ENCODE data around the gene DCP1A.

DNA sequence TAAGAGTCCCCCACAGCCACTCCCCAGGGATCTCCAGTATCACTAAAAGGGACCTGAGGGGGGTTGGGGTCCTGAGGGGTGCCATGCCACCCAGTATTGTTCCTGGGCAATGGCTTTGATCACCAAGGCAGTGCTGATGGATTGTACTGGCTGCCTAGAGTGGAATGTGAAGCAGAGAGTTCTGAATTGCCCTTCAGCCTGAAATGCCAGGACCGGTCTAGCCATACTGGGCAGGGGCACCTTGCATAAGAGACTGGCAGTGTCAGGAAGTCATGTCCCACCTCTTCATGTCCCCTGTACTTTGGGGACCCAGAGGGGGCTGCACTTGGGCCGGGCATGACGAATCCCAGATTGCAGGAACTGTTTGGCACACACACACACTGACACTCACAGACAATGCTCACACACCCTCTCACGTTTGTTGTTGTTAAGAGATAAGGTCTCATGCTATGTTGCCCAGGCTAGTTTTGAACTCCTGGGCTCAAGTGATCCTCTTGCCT lies 87.0 kb downstream of the DCP1A start:
- TF ChIP-seq, protein P1, sequence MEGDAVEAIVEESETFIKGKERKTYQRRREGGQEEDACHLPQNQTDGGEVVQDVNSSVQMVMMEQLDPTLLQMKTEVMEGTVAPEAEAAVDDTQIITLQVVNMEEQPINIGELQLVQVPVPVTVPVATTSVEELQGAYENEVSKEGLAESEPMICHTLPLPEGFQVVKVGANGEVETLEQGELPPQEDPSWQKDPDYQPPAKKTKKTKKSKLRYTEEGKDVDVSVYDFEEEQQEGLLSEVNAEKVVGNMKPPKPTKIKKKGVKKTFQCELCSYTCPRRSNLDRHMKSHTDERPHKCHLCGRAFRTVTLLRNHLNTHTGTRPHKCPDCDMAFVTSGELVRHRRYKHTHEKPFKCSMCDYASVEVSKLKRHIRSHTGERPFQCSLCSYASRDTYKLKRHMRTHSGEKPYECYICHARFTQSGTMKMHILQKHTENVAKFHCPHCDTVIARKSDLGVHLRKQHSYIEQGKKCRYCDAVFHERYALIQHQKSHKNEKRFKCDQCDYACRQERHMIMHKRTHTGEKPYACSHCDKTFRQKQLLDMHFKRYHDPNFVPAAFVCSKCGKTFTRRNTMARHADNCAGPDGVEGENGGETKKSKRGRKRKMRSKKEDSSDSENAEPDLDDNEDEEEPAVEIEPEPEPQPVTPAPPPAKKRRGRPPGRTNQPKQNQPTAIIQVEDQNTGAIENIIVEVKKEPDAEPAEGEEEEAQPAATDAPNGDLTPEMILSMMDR (IDR thresholded peaks at IDR 0.05 in 2 of 3, conservative IDR thresholded peaks at IDR 0.05 in 1 of 3; ENCODE audit: insufficient read depth in 2 of 3, low read depth in 1 of 3, low read length in 3 of 3): no peak
- TF ChIP-seq SMC3 (conservative IDR thresholded peaks at IDR 0.05; ENCODE audit: insufficient read depth, low read depth, low read length): no peak
- TF ChIP-seq CBX5 (IDR thresholded peaks at IDR 0.05; ENCODE audit: borderline replicate concordance, low read depth): no peak
- TF ChIP-seq, protein P2, sequence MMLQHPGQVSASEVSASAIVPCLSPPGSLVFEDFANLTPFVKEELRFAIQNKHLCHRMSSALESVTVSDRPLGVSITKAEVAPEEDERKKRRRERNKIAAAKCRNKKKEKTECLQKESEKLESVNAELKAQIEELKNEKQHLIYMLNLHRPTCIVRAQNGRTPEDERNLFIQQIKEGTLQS (IDR thresholded peaks at IDR 0.05): no peak
- TF ChIP-seq, protein P2 (CRISPR knock-in tag; conservative IDR thresholded peaks at IDR 0.05): no peak
- no peak for TF ChIP-seq ZNF23 (CRISPR knock-in tag; IDR thresholded peaks at IDR 0.05)
- TF ChIP-seq, protein P3, sequence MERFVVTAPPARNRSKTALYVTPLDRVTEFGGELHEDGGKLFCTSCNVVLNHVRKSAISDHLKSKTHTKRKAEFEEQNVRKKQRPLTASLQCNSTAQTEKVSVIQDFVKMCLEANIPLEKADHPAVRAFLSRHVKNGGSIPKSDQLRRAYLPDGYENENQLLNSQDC (CRISPR knock-in tag; IDR thresholded peaks at IDR 0.05): no peak
- no peak for TF ChIP-seq BDP1 (IDR thresholded peaks at IDR 0.05; ENCODE audit: insufficient read depth, insufficient read length)
- TF ChIP-seq SPI1 (IDR thresholded peaks at IDR 0.05; ENCODE audit: borderline replicate concordance, low read depth, low read length): no peak
- no peak for TF ChIP-seq RAD21 (CRISPR knock-in tag; conservative IDR thresholded peaks at IDR 0.05 in 1 of 2, IDR thresholded peaks at IDR 0.05 in 1 of 2)
- TF ChIP-seq, protein P4, sequence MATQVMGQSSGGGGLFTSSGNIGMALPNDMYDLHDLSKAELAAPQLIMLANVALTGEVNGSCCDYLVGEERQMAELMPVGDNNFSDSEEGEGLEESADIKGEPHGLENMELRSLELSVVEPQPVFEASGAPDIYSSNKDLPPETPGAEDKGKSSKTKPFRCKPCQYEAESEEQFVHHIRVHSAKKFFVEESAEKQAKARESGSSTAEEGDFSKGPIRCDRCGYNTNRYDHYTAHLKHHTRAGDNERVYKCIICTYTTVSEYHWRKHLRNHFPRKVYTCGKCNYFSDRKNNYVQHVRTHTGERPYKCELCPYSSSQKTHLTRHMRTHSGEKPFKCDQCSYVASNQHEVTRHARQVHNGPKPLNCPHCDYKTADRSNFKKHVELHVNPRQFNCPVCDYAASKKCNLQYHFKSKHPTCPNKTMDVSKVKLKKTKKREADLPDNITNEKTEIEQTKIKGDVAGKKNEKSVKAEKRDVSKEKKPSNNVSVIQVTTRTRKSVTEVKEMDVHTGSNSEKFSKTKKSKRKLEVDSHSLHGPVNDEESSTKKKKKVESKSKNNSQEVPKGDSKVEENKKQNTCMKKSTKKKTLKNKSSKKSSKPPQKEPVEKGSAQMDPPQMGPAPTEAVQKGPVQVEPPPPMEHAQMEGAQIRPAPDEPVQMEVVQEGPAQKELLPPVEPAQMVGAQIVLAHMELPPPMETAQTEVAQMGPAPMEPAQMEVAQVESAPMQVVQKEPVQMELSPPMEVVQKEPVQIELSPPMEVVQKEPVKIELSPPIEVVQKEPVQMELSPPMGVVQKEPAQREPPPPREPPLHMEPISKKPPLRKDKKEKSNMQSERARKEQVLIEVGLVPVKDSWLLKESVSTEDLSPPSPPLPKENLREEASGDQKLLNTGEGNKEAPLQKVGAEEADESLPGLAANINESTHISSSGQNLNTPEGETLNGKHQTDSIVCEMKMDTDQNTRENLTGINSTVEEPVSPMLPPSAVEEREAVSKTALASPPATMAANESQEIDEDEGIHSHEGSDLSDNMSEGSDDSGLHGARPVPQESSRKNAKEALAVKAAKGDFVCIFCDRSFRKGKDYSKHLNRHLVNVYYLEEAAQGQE (IDR thresholded peaks at IDR 0.05; ENCODE audit: borderline replicate concordance): no peak
- TF ChIP-seq, protein P4 (CRISPR knock-in tag; IDR thresholded peaks at IDR 0.05; ENCODE audit: low read depth): no peak
- no peak for TF ChIP-seq SMAD2 (IDR thresholded peaks at IDR 0.05; ENCODE audit: low read depth, low read length)
- TF ChIP-seq ZNF146 (CRISPR knock-in tag; IDR thresholded peaks at IDR 0.05; ENCODE audit: unreplicated experiment): no peak

Measured in K562 (cell line).